Glutamatergic neuron (in vitro differentiated cells): Measurements from ENCODE around the gene SV2A. TPM values are rescaled to one million over a fixed set of nuclear protein-coding genes. Genes with fewer than 3 reads are reported as not detected.

Experiments
- DNase-seq: peaks from one replicate; pipeline ENCODE4 v3.0.0; 2022
- H3K27ac Mint-ChIP-seq: one replicate; pipeline ENCODE4 v1.8.0; 2020; ENCODE audit warnings: mild to moderate bottlenecking, mixed read lengths, inconsistent platforms; ENCODE audit not compliant: unreplicated experiment
- H3K27me3 Mint-ChIP-seq: one replicate; pipeline ENCODE4 v1.8.0; 2020; ENCODE audit warnings: mild to moderate bottlenecking, moderate library complexity, mixed read lengths, inconsistent platforms; ENCODE audit not compliant: unreplicated experiment
- H3K36me3 Mint-ChIP-seq: one replicate; pipeline ENCODE4 v1.8.0; 2020; ENCODE audit warnings: mild to moderate bottlenecking, mixed read lengths, inconsistent platforms; ENCODE audit not compliant: unreplicated experiment
- H3K4me1 Mint-ChIP-seq: one replicate; pipeline ENCODE4 v1.8.0; 2020; ENCODE audit warnings: mild to moderate bottlenecking, low read depth, mixed read lengths, inconsistent platforms; ENCODE audit not compliant: unreplicated experiment
- H3K4me3 Mint-ChIP-seq: one replicate; pipeline ENCODE4 v1.8.0; 2020; ENCODE audit warnings: mild to moderate bottlenecking, mixed read lengths, inconsistent platforms; ENCODE audit not compliant: unreplicated experiment
- H3K9me3 Mint-ChIP-seq: one replicate; pipeline ENCODE4 v1.8.0; 2020; ENCODE audit warnings: mild to moderate bottlenecking, moderate library complexity, mixed read lengths, inconsistent platforms; ENCODE audit not compliant: unreplicated experiment
- CTCF ChIP-seq: fragments of 200-600 bp; sonication (generic); IDR thresholded peaks from one replicate; pipeline ENCODE4 v1.5.0; 2021; ENCODE audit not compliant: partially characterized antibody, unreplicated experiment
- total RNA-seq: library from RNA; stranded (reverse); fragmentation: NEBNext Ultra II Directional; extraction: Animal tissue kit (Norgen Biotek cat#: 25700); gene quantifications from one replicate; pipeline ENCODE4 v1.2.1, GENCODE V29; 2021; ENCODE audit not compliant: unreplicated experiment

Gene SV2A
- total RNA-seq, 1 donor from 2014 or later: 34.9 TPM

- Mint-ChIP-seq H3K36me3 (peaks cover 4% of the 10 kb centered on the region), H3K4me1 (peaks cover 12% of the 10 kb centered on the region), H3K27me3 (peaks cover 12% of the 10 kb centered on the region), H3K4me3 (peak overlapping the region; percentile 38), H3K9me3 (peaks cover 10% of the 10 kb centered on the region), H3K27ac (peak overlapping the region; percentile 22)
- no peak for DNase-seq
- TF ChIP-seq CTCF: no peak
Measured at GRCh38 chr1:149929856-149930255, 12.2 kb upstream of the SV2A start.

GRCh38 chr1:149928401-149928724 lies 10.7 kb upstream of the SV2A start:
- Mint-ChIP-seq H3K27me3 (peaks cover 12% of the 10 kb centered on the region), H3K4me1 (peaks cover 12% of the 10 kb centered on the region), H3K4me3 (peak overlapping the region; percentile 100), H3K9me3 (peaks cover 10% of the 10 kb centered on the region), H3K36me3 (peaks cover 9% of the 10 kb centered on the region), H3K27ac (peak overlapping the region; percentile 99)
- TF ChIP-seq CTCF: no peak
- no peak for DNase-seq

GRCh38 chr1:149927563-149928400 lies 10.1 kb upstream of the SV2A start, which contains the start of gene SF3B4:
Gene SF3B4 (minus strand): TSS chr1:149927803. CDS start chr1:149927759, 44 bp downstream.
- Mint-ChIP-seq H3K4me1 (peaks cover 12% of the 10 kb centered on the region), H3K27ac (peak within 1 kb of the TSS; percentile 99), H3K4me3 (peak within 1 kb of the TSS; percentile 100), H3K27me3 (peaks cover 12% of the 10 kb centered on the region), H3K9me3 (peaks cover 10% of the 10 kb centered on the region), H3K36me3 (peaks cover 9% of the 10 kb centered on the region)
- DNase-seq: peak; percentile 96
- no peak for TF ChIP-seq CTCF

GRCh38 chr1:149927056-149927562 lies 9.5 kb upstream of the SV2A start:
- no peak for TF ChIP-seq CTCF
- Mint-ChIP-seq H3K4me1 (peaks cover 12% of the 10 kb centered on the region), H3K36me3 (peaks cover 9% of the 10 kb centered on the region), H3K27me3 (peaks cover 12% of the 10 kb centered on the region), H3K4me3 (peak overlapping the region; percentile 100), H3K27ac (peak overlapping the region; percentile 84), H3K9me3 (peaks cover 10% of the 10 kb centered on the region)
- no peak for DNase-seq

GRCh38 chr1:149926296-149926695 lies 8.7 kb upstream of the SV2A start:
- no peak for DNase-seq
- H3K27ac Mint-ChIP-seq: no peak overlapping the region
- no peak for TF ChIP-seq CTCF
- peaks cover 9% of the 10 kb centered on the region for H3K9me3 Mint-ChIP-seq
- peak overlapping the region; percentile 100 for H3K4me3 Mint-ChIP-seq
- peaks cover 9% of the 10 kb centered on the region for H3K27me3 Mint-ChIP-seq
- peaks cover 9% of the 10 kb centered on the region for H3K36me3 Mint-ChIP-seq
- peaks cover 12% of the 10 kb centered on the region for H3K4me1 Mint-ChIP-seq
